DND-41 (cell line): ENCODE data around the gene TRDMT1.

Experiments used
- CTCF ChIP-seq: IDR thresholded peaks from 2 replicates; pipeline ENCODE4 v1.5.1; 2012; ENCODE audit warnings: borderline replicate concordance, low read length, moderate library complexity, mild to moderate bottlenecking; ENCODE audit not compliant: poor library complexity, severe bottlenecking; ENCODE audit errors: extremely low read depth
- EZH2 ChIP-seq: IDR thresholded peaks from 3 replicates; pipeline ENCODE4 v1.6.1; 2012; ENCODE audit warnings: borderline replicate concordance, low read depth, mild to moderate bottlenecking, moderate library complexity, low read length, inconsistent platforms; ENCODE audit not compliant: severe bottlenecking

GRCh38 chr10:17176091-17176490 is 25.4 kb downstream of the TRDMT1 start:
- no peak for TF ChIP-seq CTCF
- no peak for TF ChIP-seq EZH2
